ENCODE results near the gene BOD1L2.
A peak's percentile ranks its signal among the peaks of the same experiment; 100 is the strongest.

Gene BOD1L2

GRCh38 chr18:57150828-57151227, 3.9 kb downstream of the BOD1L2 start:
- peak; percentile 46 for DNase-seq

- DNase-seq = no peak
These were observed 7.4 kb downstream of the BOD1L2 start for GRCh38 chr18:57154191-57154830.

GRCh38 chr18:57164401-57164800, 17.5 kb downstream of the BOD1L2 start:
- no peak for DNase-seq

- no peak for DNase-seq
These were observed 20.9 kb downstream of the BOD1L2 start for GRCh38 chr18:57167617-57168308.

DNA sequence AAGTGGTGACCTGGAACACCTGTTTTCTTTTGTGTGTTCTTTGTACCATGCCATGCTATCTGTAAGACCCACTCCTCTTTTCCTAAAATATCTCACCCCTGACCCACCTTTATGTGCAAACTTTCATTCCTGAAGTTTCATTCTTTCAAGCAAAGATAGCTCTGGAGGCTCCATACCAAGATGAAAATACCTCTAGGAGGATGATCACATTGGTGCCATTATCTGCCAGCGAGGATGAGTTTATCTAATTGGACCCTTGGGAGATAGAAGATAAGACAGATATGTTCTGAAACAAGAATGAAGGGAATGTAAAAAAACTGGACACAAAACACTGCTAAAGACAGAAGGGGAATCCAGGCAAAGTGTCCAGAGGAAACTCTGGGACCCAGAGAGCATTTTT, 24.1 kb downstream of the BOD1L2 start:
- DNase-seq = no peak

DNA sequence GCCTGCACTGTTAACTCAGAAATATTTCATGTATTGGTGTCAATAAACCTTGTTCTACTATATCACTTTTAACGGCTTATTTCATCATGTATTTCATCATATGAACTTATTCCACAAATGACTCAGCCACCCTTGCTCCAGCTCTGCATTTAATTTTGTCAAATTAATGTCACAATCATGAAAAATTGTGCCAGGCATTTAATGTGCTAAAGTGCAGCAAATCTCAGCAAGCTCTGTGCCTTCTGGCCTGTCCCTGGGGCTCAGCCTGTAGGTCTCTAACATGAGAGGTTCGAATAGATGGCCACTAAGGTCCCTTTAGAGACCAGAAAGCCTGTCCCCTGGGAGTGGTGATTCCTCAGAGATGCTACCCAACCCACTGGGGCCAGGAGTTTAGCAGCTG, 28.6 kb downstream of the BOD1L2 start:
- DNase-seq = no peak

DNA sequence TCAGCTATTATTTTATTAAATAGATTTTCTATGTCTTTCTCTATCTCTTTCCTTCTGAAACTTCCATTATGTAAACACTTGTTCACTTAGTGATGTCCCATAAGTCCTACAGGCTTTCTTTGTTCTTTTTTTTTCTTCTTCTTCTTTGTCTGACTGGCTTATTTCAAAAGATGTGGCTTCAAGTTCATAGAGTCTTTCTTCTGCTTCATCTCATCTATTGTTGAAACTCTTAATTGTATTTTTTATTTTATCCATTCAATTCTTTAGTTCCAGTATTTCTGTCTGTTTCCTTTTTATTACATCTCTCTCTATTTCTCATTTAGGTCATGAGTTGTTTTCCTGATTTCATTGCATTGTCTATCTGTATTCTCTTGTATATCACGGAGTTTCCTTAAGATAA, 38.5 kb downstream of the BOD1L2 start:
- DNase-seq = no peak

DNA sequence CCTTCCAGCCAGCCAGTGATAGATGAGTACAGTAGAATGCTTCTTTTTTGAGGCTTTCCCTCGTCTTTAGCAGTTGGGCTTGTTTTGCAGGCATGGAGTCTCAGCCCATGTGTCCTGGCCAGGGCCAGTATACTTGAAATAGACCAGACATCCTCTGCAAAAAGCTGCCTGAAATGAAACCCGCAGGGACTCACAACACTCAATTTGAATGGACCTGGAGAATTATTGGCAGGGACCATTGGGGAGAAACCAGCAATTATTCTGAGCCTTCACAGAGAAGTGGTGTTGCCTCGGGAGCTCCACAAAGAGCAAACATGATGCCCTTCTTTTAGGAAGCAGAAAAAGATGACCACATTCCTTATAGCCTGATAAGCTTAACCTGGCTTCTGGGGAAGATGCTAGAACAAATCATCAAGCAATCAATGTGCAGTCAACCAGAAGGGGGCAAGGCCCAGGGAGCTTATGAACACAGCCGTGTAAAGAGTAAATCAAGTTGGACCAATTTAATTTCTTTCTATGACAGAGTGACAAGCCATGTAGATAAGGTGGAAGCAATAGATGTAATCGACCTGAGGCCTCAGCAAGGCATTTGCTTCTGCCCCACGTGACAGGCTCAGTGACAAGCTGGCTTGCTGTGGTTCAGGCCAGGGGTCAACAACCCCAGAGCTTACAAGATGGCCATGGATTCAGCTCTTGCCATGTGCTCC, 42.1 kb downstream of the BOD1L2 start:
- DNase-seq = no peak

- no peak for DNase-seq
These were observed 43.1 kb downstream of the BOD1L2 start for GRCh38 chr18:57190026-57190425.

DNA sequence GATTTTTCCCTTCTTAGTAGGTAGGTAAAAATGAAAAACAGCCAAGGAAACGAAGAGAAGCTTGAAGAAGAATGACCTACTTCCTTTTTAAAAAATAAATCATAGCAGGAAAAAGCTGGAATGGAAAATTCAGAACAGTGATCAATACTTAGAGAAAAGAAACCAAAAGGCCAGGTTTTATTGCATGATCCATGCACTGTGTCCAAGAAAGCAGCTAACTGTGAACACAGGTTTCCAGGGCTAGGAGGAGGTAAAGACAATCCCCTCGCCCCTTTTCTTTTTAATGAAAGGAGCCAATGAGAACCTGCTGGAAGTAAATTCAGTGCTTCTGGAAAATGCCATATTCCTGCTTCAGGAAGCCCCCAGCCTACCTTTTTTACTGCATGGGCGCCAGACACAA, 47.2 kb downstream of the BOD1L2 start:
- DNase-seq = no peak

DNA sequence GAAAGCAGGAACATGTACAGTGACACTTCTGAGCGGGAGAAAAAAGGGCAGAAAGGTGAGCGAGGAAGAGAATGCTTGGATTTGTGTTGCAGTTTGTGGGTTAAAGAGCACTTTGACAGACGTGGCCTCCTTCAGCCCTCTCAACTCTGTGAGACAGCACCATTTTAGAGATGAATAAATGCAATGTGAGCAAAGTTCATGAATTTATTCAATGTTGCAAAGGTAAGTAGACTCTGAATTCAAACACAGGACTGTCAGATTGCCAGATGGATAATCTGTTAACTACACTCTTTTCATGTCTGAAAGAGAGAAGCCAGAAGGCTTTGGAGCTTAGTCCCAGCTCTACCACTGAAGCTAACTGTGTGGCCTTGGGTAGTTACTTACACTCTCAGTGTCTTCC, 47.7 kb downstream of the BOD1L2 start:
- no peak for DNase-seq

DNA sequence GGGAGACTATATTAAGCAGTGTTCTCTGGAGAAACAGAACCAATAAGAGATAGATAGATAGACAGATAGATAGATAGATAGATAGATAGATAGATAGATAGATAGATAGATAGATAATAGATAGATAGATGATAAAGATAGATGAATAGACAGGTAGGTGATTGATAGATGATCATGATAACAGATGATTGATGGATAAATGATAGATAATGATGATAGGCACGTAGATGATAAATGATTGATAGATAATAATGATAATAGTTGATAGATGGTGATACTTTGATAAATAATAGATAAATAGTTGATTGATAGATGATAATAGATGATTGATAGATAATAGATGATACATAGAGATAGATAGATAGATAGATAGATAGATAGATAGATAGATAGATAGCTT, 48.5 kb downstream of the BOD1L2 start:
- no peak for DNase-seq

- DNase-seq = no peak
These were observed 50.4 kb downstream of the BOD1L2 start for GRCh38 chr18:57197261-57197660.

DNA sequence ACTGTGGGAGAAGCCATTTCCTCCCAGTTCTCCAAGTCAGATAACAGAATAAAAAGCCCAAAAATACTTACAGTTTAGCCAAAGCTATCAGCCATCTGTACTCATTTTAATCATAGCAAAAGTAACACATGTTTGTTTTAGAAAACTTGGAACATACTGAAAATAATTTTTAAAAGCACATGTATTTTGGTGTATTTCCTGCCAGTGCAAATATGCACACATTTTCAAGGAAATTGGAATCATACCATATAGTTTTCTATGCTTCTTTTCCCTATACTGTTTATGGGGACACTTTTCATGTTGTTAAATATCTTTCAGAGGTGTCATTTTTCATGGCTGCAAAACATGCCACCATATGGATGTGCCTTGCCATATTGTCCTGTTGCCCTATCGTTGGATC, 51.2 kb downstream of the BOD1L2 start:
- no peak for DNase-seq

Measured in SHP77 treated with DMSO at 0.1 percent for 48 hours (cell line).